Stimulated activated naive B cell treated with anti-CD40 and anti-IgM and Interleukin-4, amounts not matched to agents 10 μg/mL and 1 μg/mL and 100 μg/mL, for 72 hours (primary cell): ENCODE data around the gene LUZP2.
A peak's percentile ranks its signal among the peaks of the same experiment; 100 is the strongest.

Experiments used
- ATAC-seq, 2 donors: fragments of 150-1000 bp; cut with Tn5 transposase; replicated peaks; 2 replicates each; pipeline ENCODE4 v1.10.0; 2021; ENCODE audit warnings: moderate library complexity in 1 of 2
- DNase-seq: peaks from one replicate; pipeline ENCODE4 v3.0.0; 2021
- H3K27ac Mint-ChIP-seq: one replicate; pipeline ENCODE4 v1.8.0; 2022; ENCODE audit warnings: mild to moderate bottlenecking, mixed read lengths
- H3K27me3 Mint-ChIP-seq, 2 donors: one replicate each; pipeline ENCODE4 v1.8.0; 2022; ENCODE audit warnings: mixed read lengths in 2 of 2
- H3K36me3 Mint-ChIP-seq, 2 donors: one replicate each; pipeline ENCODE4 v1.8.0; 2022; ENCODE audit warnings: mixed read lengths in 2 of 2, mild to moderate bottlenecking in 1 of 2
- H3K4me1 Mint-ChIP-seq, 2 donors: one replicate each; pipeline ENCODE4 v1.8.0; 2022; ENCODE audit warnings: mixed read lengths in 2 of 2, mild to moderate bottlenecking in 1 of 2
- H3K4me3 Mint-ChIP-seq, 2 donors: one replicate each; pipeline ENCODE4 v1.8.0; 2022; ENCODE audit warnings: mild to moderate bottlenecking in 2 of 2, mixed read lengths in 2 of 2, moderate library complexity in 1 of 2
- H3K9me3 Mint-ChIP-seq, 2 donors: one replicate each; pipeline ENCODE4 v1.8.0; 2022; ENCODE audit warnings: mixed read lengths in 2 of 2, mild to moderate bottlenecking in 1 of 2

The LUZP2 gene

DNA sequence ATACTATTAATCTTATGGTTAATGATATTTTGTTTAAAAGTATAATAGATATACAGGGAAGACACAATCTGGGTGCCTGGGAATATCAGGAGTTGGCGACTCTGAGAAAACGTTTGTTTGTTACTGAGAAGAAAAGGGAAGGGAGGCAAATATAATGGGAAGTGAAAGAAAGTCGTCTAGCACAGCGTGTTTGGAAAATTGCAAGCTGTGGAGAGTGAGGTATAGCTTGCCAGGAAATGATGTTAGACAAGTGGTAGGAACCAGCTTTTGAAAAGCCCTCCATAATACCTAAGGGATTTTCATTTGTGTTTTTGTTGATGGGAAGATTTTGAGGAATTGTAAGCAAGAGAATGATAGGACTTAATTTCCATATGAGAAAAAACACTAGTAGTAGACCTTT is 322.2 kb downstream of the LUZP2 start:
- Mint-ChIP-seq H3K27ac (no peak overlapping the region), H3K9me3 (no peaks in the 10 kb centered on the region), H3K36me3 (no peaks in the 10 kb centered on the region), H3K27me3 (no peaks in the 10 kb centered on the region), H3K4me3 (no peak overlapping the region), H3K4me1 (peaks cover 0 to 2% of the 10 kb centered on the region in 2 donors)
- ATAC-seq: no peak
- DNase-seq: no peak

GRCh38 chr11:24819863-24820434 is 323.1 kb downstream of the LUZP2 start:
- no peak for ATAC-seq
- H3K27me3 Mint-ChIP-seq: no peaks in the 10 kb centered on the region
- no peak overlapping the region for H3K4me3 Mint-ChIP-seq
- H3K36me3 Mint-ChIP-seq: no peaks in the 10 kb centered on the region
- no peak overlapping the region for H3K27ac Mint-ChIP-seq
- H3K9me3 Mint-ChIP-seq: no peaks in the 10 kb centered on the region
- peaks cover 0 to 2% of the 10 kb centered on the region in 2 donors for H3K4me1 Mint-ChIP-seq
- DNase-seq: no peak

DNA sequence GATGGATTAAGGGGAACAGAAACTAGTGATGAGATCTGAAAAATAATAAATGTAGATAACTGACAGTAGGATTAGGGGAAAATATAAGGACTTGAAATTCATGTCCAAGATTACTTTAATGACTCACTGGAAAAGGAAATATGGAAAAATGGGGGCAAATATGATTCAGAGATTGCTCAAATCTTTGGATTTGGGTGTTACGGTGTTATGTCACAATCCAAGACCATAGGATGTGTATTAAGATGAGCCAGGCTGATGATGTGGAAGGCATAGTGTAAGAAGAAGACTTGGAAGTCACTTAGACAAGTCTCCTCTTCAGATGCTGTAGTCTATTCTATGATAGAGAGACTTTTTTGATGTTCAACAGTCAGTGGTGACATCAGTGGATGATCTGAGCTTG is 323.7 kb downstream of the LUZP2 start:
- Mint-ChIP-seq H3K4me3 (no peak overlapping the region), H3K4me1 (peaks cover 0 to 2% of the 10 kb centered on the region in 2 donors), H3K36me3 (no peaks in the 10 kb centered on the region), H3K9me3 (no peaks in the 10 kb centered on the region), H3K27ac (no peak overlapping the region), H3K27me3 (no peaks in the 10 kb centered on the region)
- DNase-seq (no peak), ATAC-seq (no peak)

- Mint-ChIP-seq H3K27me3 (no peaks in the 10 kb centered on the region), H3K27ac (no peak overlapping the region), H3K4me3 (no peak overlapping the region), H3K4me1 (no peaks in the 10 kb centered on the region), H3K9me3 (no peaks in the 10 kb centered on the region), H3K36me3 (no peaks in the 10 kb centered on the region)
- no peak for DNase-seq
- no peak for ATAC-seq
These were observed 332.2 kb downstream of the LUZP2 start for GRCh38 chr11:24828938-24829605.

- Mint-ChIP-seq H3K4me1 (no peaks in the 10 kb centered on the region), H3K36me3 (no peaks in the 10 kb centered on the region), H3K27ac (no peak overlapping the region), H3K9me3 (no peaks in the 10 kb centered on the region), H3K27me3 (no peaks in the 10 kb centered on the region), H3K4me3 (no peak overlapping the region)
- no peak for DNase-seq
- ATAC-seq: no peak
These were observed 336.7 kb downstream of the LUZP2 start for GRCh38 chr11:24833573-24833972.

DNA sequence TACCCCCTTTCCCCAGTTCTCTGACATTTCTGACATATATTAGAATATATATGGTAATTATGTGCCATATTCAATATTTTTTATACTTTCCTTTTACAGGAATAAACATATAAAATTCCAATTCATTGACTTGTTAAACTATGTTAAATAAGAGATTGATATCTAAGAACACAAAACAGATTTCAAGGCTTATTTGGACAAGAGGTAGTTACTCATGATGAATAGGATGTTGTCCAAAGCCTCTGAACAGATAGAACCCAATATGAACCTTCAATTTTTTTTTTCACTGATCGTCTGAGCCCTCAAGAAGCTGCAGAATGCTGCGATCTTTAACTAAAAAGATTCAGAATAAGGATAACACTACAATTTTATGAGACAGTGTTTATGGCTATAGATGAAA is 340.3 kb downstream of the LUZP2 start:
- H3K9me3 Mint-ChIP-seq: no peaks in the 10 kb centered on the region

GRCh38 chr11:24842308-24842707 is 345.5 kb downstream of the LUZP2 start:
- H3K27ac Mint-ChIP-seq: no peak overlapping the region
- H3K4me1 Mint-ChIP-seq: no peaks in the 10 kb centered on the region
- H3K27me3 Mint-ChIP-seq: no peaks in the 10 kb centered on the region
- DNase-seq: no peak
- no peak for ATAC-seq
- no peaks in the 10 kb centered on the region for H3K36me3 Mint-ChIP-seq
- H3K4me3 Mint-ChIP-seq: no peak overlapping the region
- H3K9me3 Mint-ChIP-seq: peaks cover 0 to 4% of the 10 kb centered on the region in 2 donors

More for the DNA sequence above, 340.3 kb downstream of the LUZP2 start:
- H3K4me3 Mint-ChIP-seq: no peak overlapping the region
- no peaks in the 10 kb centered on the region for H3K4me1 Mint-ChIP-seq
- DNase-seq (no peak), ATAC-seq (no peak)
- no peaks in the 10 kb centered on the region for H3K27me3 Mint-ChIP-seq
- H3K27ac Mint-ChIP-seq: no peak overlapping the region
- H3K36me3 Mint-ChIP-seq: no peaks in the 10 kb centered on the region

- DNase-seq (no peak), ATAC-seq (no peak)
- Mint-ChIP-seq H3K4me1 (no peaks in the 10 kb centered on the region), H3K27ac (no peak overlapping the region), H3K36me3 (no peaks in the 10 kb centered on the region), H3K9me3 (peaks cover 0 to 6% of the 10 kb centered on the region in 2 donors), H3K4me3 (no peak overlapping the region), H3K27me3 (no peaks in the 10 kb centered on the region)
These were observed 347.6 kb downstream of the LUZP2 start for GRCh38 chr11:24844406-24844805.

DNA sequence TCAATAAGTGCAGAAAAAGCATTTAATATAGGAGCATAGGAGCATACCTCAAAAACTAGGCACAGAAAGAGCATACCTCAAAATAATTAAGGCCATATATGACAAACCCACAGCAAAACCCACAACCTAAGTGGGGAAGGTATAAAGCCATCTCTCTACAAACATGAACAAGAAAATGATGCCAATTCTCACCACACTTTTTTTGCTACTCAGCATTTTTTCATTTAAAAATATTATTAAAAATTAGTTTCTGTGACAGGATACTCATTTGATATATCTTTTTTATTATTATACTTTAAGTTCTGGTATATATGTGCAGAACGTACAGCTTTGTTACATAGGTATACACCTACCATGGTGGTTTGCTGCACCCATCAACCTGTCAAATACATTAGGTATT is 352.0 kb downstream of the LUZP2 start:
- DNase-seq (no peak), ATAC-seq (no peak)
- no peaks in the 10 kb centered on the region for H3K4me1 Mint-ChIP-seq
- H3K27ac Mint-ChIP-seq: no peak overlapping the region
- H3K9me3 Mint-ChIP-seq: peaks cover 0 to 8% of the 10 kb centered on the region in 2 donors
- H3K36me3 Mint-ChIP-seq: no peaks in the 10 kb centered on the region
- H3K27me3 Mint-ChIP-seq: no peaks in the 10 kb centered on the region
- H3K4me3 Mint-ChIP-seq: no peak overlapping the region

- DNase-seq: no peak
- Mint-ChIP-seq H3K36me3 (no peaks in the 10 kb centered on the region), H3K9me3 (peaks cover 2 to 9% of the 10 kb centered on the region in 2 donors), H3K4me3 (no peak overlapping the region), H3K27me3 (no peaks in the 10 kb centered on the region), H3K4me1 (peaks cover 3 to 5% of the 10 kb centered on the region in 2 donors), H3K27ac (no peak overlapping the region)
- ATAC-seq: no peak
These were observed 359.1 kb downstream of the LUZP2 start for GRCh38 chr11:24855951-24856350.

GRCh38 chr11:24859801-24860300 is 363.0 kb downstream of the LUZP2 start:
- Mint-ChIP-seq H3K9me3 (peaks cover 9 to 10% of the 10 kb centered on the region in 2 donors), H3K27ac (no peak overlapping the region), H3K36me3 (no peaks in the 10 kb centered on the region), H3K27me3 (no peaks in the 10 kb centered on the region), H3K4me1 (peaks cover 3 to 5% of the 10 kb centered on the region in 2 donors), H3K4me3 (no peak overlapping the region)
- no peak for DNase-seq
- ATAC-seq: peak in 1 of 2 donors; percentile 36

GRCh38 chr11:24861440-24861839 is 364.6 kb downstream of the LUZP2 start:
- ATAC-seq (no peak), DNase-seq (no peak)
- no peak overlapping the region for H3K27ac Mint-ChIP-seq
- H3K4me3 Mint-ChIP-seq: no peak overlapping the region
- no peaks in the 10 kb centered on the region for H3K27me3 Mint-ChIP-seq
- peaks cover 3 to 5% of the 10 kb centered on the region in 2 donors for H3K4me1 Mint-ChIP-seq
- no peaks in the 10 kb centered on the region for H3K36me3 Mint-ChIP-seq
- peaks cover 9% of the 10 kb centered on the region in 2 donors for H3K9me3 Mint-ChIP-seq

- DNase-seq: no peak
- Mint-ChIP-seq H3K36me3 (no peaks in the 10 kb centered on the region), H3K9me3 (peaks cover 4% of the 10 kb centered on the region in 2 donors), H3K4me3 (no peak overlapping the region), H3K27me3 (no peaks in the 10 kb centered on the region), H3K4me1 (no peaks in the 10 kb centered on the region), H3K27ac (no peak overlapping the region)
- no peak for ATAC-seq
These were observed 369.9 kb downstream of the LUZP2 start for GRCh38 chr11:24866743-24867142.

GRCh38 chr11:24870048-24870447 is 373.2 kb downstream of the LUZP2 start:
- no peaks in the 10 kb centered on the region for H3K27me3 Mint-ChIP-seq
- no peaks in the 10 kb centered on the region for H3K4me1 Mint-ChIP-seq
- H3K4me3 Mint-ChIP-seq: no peak overlapping the region
- ATAC-seq (no peak), DNase-seq (no peak)
- H3K27ac Mint-ChIP-seq: no peak overlapping the region
- no peaks in the 10 kb centered on the region for H3K36me3 Mint-ChIP-seq
- no peaks in the 10 kb centered on the region for H3K9me3 Mint-ChIP-seq

- Mint-ChIP-seq H3K9me3 (no peaks in the 10 kb centered on the region), H3K36me3 (no peaks in the 10 kb centered on the region), H3K27me3 (no peaks in the 10 kb centered on the region), H3K27ac (no peak overlapping the region), H3K4me1 (no peaks in the 10 kb centered on the region), H3K4me3 (no peak overlapping the region)
- DNase-seq (no peak), ATAC-seq (no peak)
These were observed 375.3 kb downstream of the LUZP2 start for GRCh38 chr11:24872186-24872585.
